ENCODE data around the gene ZNF853.
"Not testable (repeated sequence)": the region's sequence is repeated elsewhere in the genome, so short reads cannot be mapped to it uniquely, and the experiment has no call there.

ZNF853 gene

DNA sequence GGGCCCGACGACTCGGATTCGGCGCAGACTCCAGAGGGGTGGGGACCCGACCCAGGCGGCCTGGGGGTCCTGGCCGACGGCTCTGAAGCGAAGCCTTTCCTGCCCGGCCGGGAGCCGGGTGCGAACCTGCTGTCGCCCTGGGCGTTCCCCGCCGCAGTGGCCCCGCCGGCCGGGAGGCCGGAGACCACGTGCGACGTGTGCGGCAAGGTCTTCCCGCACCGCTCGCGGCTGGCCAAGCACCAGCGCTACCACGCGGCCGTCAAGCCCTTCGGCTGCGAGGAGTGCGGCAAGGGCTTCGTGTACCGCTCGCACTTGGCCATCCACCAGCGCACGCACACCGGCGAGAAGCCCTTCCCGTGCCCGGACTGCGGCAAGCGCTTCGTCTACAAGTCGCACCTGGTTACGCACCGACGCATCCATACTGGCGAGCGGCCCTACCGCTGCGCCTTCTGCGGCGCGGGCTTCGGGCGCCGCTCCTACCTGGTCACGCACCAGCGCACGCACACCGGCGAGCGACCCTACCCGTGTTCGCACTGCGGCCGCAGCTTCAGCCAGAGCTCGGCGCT, 37.1 kb downstream of the ZNF853 start:
- DNase-seq (ENCODE audit: low read depth in 2 of 2) = no peak

DNA sequence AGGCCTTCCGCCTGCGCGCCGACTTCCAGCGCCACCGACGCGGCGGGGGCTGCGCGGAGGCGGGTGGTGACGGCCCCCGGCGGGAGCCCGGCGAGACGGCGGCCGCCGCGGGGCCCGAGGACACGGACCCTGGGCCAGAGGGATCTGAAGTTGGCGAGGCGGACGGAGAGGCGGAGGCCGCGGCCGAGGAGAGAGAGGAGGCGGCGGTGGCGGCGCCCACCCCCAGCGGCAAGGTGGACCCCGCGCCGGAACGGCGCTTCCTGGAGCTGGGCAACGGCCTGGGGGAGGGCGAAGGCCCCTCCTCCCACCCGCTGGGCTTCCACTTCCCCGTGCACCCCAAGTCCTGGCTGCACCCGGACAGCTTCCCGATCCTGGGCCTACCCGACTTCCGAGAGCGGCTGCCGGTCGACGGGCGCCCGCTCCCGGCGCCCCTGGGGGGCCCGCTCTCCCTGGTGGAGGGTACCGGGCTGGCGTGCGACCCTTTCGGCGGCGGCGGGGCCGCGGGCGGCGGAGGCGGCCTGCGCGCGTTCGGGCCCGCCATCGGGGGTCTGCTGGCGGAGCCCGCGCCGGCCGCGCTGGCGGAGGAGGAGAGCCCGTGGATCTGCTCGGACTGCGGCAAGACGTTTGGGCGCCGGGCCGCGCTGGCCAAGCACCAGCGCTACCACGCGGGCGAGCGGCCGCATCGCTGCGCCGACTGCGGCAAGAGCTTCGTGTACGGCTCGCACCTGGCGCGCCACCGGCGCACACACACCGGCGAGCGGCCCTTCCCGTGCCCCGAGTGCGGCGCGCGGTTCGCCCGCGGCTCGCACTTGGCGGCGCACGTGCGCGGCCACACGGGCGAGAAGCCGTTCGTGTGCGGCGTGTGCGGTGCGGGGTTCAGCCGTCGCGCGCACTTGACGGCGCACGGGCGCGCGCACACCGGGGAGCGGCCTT, 37.9 kb downstream of the ZNF853 start:
- no peak for DNase-seq (ENCODE audit: low read depth in 2 of 2)

DNA sequence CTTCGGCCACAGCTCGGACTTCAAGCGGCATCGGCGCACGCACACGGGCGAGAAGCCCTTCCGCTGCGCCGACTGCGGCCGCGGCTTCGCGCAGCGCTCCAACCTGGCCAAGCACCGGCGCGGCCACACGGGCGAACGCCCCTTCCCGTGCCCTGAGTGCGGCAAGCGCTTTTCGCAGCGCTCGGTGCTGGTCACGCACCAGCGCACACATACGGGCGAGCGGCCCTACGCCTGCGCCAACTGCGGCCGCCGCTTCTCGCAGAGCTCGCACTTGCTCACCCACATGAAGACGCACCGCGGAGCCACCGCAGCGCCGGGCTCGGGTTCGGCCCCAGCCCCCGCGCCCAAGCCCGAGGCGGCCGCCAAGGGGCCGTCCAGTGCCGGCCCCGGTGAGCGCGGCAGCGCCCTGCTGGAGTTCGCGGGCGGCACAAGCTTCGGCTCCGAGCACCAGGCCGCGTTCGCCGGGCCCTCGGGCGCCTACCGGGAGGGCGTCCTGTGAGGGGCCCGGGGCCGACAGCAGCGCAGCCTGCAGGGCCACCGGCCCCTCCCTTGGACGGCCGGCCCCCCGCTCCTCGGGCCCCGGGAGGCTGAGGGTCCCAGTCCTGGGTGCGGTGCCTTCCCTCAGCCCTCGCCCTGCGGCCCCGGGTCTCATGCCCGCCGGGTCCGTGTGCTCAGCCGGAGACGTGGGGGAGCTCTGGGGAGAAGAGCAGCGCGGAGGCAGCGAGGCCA, 38.9 kb downstream of the ZNF853 start:
- no peak for DNase-seq (ENCODE audit: low read depth in 2 of 2)

- no peak for DNase-seq (ENCODE audit: low read depth in 2 of 2)
Measured at GRCh38 chr7:6654842-6655610, 39.6 kb downstream of the ZNF853 start.

DNA sequence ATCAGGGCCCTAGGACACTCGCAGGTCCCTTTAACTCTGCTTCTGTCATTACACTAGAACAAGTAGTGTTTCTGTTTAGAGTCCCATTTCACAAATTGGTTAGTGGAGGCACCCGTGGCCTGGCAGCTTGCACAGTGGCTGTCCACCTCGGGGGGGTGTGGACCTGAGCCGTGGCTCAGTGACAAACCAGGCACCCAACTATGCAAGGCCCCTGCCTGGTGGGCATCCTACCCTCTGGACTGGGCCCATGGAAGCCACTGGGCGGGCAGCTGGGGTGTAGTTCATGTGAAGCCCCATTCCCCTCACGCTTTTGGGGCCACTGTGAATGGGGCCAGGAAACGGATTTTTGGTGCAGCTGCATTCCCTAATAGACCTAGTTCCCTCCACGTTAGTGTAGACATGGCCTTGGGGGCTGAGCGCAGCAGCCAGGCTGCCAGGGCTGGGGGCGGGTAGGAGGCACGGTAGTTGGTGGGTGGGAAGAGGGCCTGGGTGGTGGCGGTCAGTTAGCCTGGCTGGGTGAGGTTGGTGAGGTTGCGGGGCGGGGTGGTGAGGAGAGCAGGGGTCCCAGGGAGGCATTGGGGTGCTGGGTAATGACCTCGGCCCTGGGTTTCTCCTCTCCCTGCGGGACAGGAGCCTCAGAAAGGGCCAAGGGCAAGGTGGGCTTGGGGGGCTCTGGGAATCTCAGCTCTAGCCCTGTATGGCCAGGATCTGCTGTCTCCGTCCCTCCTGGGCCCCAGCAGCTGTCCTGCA, 40.4 kb downstream of the ZNF853 start:
- no peak for DNase-seq (ENCODE audit: low read depth in 2 of 2)

DNA sequence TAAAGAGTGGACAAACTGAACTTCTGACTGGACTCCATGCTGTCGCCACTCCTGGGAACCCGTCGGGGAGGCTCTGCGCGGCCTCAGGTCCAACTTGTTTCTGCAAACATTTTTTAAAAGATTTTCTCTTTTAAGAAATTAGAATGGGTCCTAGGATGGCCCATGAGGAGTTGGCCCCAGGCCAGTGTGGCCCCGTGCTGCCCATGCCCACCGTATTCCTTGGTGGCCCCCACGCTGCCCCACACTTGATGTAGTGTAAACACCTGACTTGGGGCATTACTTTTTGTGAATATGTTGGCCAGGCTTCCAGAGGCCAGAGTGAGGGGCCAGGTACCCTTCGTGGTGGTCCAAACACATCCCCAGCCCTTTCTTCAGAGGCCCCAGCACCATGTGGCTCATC, 41.0 kb downstream of the ZNF853 start:
- no peak for DNase-seq (ENCODE audit: low read depth in 2 of 2)

- no peak for DNase-seq (ENCODE audit: low read depth in 2 of 2)
Measured at GRCh38 chr7:6658618-6659345, 43.4 kb downstream of the ZNF853 start.

GRCh38 chr7:6670851-6671250, 55.4 kb downstream of the ZNF853 start:
- DNase-seq (ENCODE audit: low read depth in 2 of 2) = not testable (repeated sequence)
